ENCODE results near the gene GASK1A.

The GASK1A gene

GRCh38 chr3:43034200-43034599 is 55.1 kb downstream of the GASK1A start:
- H3K4me3 ChIP-seq (ENCODE audit: low read length), result no peak overlapping the region
- no peak for TF ChIP-seq CTCF (conservative IDR thresholded peaks at IDR 0.05; ENCODE audit: low read length)
- no peak for DNase-seq (ENCODE audit: low read depth)

DNA sequence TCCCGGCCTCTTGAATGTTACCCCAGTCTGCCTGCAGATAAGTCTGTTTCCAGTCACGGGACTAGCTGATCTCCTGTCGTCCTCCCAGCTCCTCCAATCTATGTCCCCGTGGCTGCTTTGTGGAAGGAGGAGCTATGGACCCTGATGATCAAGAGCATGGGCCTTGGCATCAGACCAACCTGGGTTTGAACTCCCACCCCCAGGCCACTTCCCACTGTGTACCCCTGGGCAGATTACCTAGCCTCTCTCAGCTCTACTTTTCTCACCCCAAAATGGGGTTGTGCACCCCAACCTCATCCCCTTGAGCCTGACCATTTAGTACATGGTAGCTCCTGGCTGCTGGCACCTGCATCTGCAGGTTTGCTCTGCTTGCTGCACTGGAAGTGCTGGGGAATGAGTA is 55.8 kb downstream of the GASK1A start:
- TF ChIP-seq CTCF (conservative IDR thresholded peaks at IDR 0.05; ENCODE audit: low read length), result no peak
- no peak for DNase-seq (ENCODE audit: low read depth)
- no peak overlapping the region for H3K4me3 ChIP-seq (ENCODE audit: low read length)

GRCh38 chr3:43035801-43036365 is 56.8 kb downstream of the GASK1A start:
- TF ChIP-seq CTCF (conservative IDR thresholded peaks at IDR 0.05; ENCODE audit: low read length), result no peak
- H3K4me3 ChIP-seq (ENCODE audit: low read length), result no peak overlapping the region
- DNase-seq (ENCODE audit: low read depth), result no peak

DNA sequence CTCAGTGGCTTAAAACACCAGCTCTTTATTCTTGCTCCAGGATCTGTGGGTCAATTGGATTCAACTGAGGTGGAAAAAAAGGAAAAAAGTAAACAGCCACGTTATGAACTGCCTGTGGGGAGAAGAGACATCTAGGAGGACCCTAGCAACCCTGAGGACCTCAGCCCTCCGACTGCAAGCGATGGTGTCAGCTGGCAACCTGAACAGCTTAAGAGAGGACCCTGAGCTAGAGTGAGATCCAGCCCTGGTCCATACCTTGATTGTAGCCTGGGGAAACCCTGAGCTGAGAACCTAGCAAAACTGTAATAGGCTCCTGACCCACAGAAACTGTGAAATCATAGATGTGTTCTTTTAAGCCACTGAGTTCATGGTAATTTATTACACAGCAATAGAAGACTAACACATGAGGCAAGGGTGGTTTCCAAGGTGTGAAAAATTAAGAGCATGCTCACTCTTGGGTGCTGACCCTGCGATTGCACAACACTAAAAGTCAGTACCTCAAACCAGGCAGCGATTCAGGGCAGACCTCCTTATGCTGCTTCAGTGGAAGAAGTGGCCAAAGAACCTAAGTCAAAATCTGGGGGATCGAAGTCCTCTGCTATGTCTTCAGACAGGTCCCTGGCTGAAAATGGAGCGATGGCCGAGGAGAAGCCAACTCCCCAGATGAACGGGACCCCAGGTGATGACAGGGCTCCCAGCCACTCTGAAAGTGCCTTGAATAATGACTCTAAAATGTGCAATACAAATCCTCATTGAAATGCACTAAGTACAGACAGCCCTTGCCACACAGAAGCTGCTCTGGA is 57.7 kb downstream of the GASK1A start:
- TF ChIP-seq CTCF (conservative IDR thresholded peaks at IDR 0.05; ENCODE audit: low read length), result no peak
- H3K4me3 ChIP-seq (ENCODE audit: low read length), result no peak overlapping the region
- DNase-seq (ENCODE audit: low read depth), result no peak

DNA sequence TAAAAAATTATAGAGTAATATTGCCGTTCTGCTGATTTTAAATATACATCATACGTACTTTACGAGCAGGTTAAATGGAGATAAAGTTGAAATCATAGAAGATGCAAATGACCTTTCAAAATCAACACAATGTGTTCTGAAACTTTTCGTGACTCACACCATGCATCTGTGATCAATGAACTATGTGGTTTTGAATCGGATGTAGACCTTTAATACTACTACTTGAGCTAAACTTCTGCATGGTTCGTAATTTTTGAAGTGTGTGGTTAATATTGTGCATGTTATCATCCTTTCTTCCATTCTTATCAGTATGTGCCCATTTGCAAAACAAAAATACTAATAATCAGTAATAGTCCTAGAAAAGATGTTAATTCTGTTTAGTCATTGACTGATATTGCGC is 58.9 kb downstream of the GASK1A start:
- no peak overlapping the region for H3K4me3 ChIP-seq (ENCODE audit: low read length)
- TF ChIP-seq CTCF (conservative IDR thresholded peaks at IDR 0.05; ENCODE audit: low read length), result no peak
- no peak for DNase-seq (ENCODE audit: low read depth)

GRCh38 chr3:43041517-43041916 is 62.4 kb downstream of the GASK1A start:
- DNase-seq (ENCODE audit: low read depth), result no peak
- no peak for TF ChIP-seq CTCF (conservative IDR thresholded peaks at IDR 0.05; ENCODE audit: low read length)
- no peak overlapping the region for H3K4me3 ChIP-seq (ENCODE audit: low read length)
